Neural cell (in vitro differentiated cells): ENCODE results near the gene KLHDC4.

ENCODE experiments used
- EP300 ChIP-seq: fragments of 450-650 bp; conservative IDR thresholded peaks from 2 replicates; pipeline ENCODE4 v1.6.1; 2014; ENCODE audit warnings: antibody characterized with exemption, mild to moderate bottlenecking, moderate library complexity; ENCODE audit not compliant: poor library complexity, severe bottlenecking
- MXI1 ChIP-seq: fragments of 450-650 bp; conservative IDR thresholded peaks from 2 replicates; pipeline ENCODE4 v1.6.1; 2014; ENCODE audit warnings: antibody characterized with exemption, mild to moderate bottlenecking; ENCODE audit not compliant: poor library complexity, severe bottlenecking
- POLR2AphosphoS5 ChIP-seq: IDR thresholded peaks from 2 replicates; pipeline ENCODE4 v1.6.1; 2012
- RAD21 ChIP-seq: fragments of 450-650 bp; conservative IDR thresholded peaks from 2 replicates; pipeline ENCODE4 v1.6.1; 2014; ENCODE audit warnings: antibody characterized with exemption, mild to moderate bottlenecking, moderate library complexity
- SMC3 ChIP-seq: fragments of 450-650 bp; conservative IDR thresholded peaks from 2 replicates; pipeline ENCODE4 v1.6.1; 2014; ENCODE audit warnings: antibody characterized with exemption, mild to moderate bottlenecking, moderate library complexity; ENCODE audit not compliant: poor library complexity
- TAF1 ChIP-seq: IDR thresholded peaks from 2 replicates; pipeline ENCODE4 v1.6.1; 2012; ENCODE audit warnings: low read depth
- TF ChIP-seq, protein P1 (sequence below): fragments of 450-650 bp; IDR thresholded peaks from 2 replicates; pipeline ENCODE4 v1.5.1; 2014; ENCODE audit warnings: antibody characterized with exemption, mild to moderate bottlenecking, moderate library complexity; ENCODE audit not compliant: poor library complexity, severe bottlenecking
- TF ChIP-seq, protein P2 (sequence below): IDR thresholded peaks from 2 replicates; pipeline ENCODE4 v1.6.1; 2012; ENCODE audit warnings: borderline replicate concordance

DNA sequence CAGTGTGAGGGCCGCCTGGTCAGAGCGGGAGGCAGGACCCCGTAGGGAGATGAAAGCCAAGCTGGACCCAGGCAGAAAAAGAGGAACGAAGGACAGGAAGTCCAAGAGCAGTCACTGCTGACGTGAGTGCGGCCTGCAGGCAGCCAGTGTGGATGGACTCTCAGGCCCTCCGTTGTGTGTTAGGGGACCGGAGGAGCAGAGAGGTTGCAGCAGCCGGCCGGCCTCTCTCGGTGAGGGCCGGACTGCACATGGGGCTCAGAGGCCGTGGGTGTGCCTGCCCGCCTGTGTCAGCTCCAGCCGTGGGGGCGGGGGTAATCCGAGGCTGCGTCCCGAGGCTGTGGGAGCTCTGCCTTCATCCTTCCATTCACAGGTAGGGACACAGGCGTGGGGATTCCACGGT is 96.1 kb downstream of the KLHDC4 start:
- TF ChIP-seq, protein P1, sequence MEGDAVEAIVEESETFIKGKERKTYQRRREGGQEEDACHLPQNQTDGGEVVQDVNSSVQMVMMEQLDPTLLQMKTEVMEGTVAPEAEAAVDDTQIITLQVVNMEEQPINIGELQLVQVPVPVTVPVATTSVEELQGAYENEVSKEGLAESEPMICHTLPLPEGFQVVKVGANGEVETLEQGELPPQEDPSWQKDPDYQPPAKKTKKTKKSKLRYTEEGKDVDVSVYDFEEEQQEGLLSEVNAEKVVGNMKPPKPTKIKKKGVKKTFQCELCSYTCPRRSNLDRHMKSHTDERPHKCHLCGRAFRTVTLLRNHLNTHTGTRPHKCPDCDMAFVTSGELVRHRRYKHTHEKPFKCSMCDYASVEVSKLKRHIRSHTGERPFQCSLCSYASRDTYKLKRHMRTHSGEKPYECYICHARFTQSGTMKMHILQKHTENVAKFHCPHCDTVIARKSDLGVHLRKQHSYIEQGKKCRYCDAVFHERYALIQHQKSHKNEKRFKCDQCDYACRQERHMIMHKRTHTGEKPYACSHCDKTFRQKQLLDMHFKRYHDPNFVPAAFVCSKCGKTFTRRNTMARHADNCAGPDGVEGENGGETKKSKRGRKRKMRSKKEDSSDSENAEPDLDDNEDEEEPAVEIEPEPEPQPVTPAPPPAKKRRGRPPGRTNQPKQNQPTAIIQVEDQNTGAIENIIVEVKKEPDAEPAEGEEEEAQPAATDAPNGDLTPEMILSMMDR = no peak
- TF ChIP-seq, protein P2, sequence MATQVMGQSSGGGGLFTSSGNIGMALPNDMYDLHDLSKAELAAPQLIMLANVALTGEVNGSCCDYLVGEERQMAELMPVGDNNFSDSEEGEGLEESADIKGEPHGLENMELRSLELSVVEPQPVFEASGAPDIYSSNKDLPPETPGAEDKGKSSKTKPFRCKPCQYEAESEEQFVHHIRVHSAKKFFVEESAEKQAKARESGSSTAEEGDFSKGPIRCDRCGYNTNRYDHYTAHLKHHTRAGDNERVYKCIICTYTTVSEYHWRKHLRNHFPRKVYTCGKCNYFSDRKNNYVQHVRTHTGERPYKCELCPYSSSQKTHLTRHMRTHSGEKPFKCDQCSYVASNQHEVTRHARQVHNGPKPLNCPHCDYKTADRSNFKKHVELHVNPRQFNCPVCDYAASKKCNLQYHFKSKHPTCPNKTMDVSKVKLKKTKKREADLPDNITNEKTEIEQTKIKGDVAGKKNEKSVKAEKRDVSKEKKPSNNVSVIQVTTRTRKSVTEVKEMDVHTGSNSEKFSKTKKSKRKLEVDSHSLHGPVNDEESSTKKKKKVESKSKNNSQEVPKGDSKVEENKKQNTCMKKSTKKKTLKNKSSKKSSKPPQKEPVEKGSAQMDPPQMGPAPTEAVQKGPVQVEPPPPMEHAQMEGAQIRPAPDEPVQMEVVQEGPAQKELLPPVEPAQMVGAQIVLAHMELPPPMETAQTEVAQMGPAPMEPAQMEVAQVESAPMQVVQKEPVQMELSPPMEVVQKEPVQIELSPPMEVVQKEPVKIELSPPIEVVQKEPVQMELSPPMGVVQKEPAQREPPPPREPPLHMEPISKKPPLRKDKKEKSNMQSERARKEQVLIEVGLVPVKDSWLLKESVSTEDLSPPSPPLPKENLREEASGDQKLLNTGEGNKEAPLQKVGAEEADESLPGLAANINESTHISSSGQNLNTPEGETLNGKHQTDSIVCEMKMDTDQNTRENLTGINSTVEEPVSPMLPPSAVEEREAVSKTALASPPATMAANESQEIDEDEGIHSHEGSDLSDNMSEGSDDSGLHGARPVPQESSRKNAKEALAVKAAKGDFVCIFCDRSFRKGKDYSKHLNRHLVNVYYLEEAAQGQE = no peak
- TF ChIP-seq EP300 = no peak
- no peak for TF ChIP-seq SMC3
- TF ChIP-seq POLR2AphosphoS5 = no peak
- TF ChIP-seq RAD21 = no peak
- TF ChIP-seq TAF1 = no peak
- no peak for TF ChIP-seq MXI1
